HL-60/S4 treated with phorbol 12-myristate 13-acetate at 8.2 ng/mL for 4 days and 3 days (cell line): ENCODE measurements around the gene MAGEA6.
"Not testable (repeated sequence)": the region's sequence is repeated elsewhere in the genome, so short reads cannot be mapped to it uniquely, and the experiment has no call there.

Source experiments
- in situ Hi-C: fragments of 300-500 bp; cut with MboI; formaldehyde crosslinking; loops from 2 replicates; pipeline ENCODE4 v1.15.0; 2022; ENCODE audit warnings: low sequenced_read_pairs

The MAGEA6 gene

DNA sequence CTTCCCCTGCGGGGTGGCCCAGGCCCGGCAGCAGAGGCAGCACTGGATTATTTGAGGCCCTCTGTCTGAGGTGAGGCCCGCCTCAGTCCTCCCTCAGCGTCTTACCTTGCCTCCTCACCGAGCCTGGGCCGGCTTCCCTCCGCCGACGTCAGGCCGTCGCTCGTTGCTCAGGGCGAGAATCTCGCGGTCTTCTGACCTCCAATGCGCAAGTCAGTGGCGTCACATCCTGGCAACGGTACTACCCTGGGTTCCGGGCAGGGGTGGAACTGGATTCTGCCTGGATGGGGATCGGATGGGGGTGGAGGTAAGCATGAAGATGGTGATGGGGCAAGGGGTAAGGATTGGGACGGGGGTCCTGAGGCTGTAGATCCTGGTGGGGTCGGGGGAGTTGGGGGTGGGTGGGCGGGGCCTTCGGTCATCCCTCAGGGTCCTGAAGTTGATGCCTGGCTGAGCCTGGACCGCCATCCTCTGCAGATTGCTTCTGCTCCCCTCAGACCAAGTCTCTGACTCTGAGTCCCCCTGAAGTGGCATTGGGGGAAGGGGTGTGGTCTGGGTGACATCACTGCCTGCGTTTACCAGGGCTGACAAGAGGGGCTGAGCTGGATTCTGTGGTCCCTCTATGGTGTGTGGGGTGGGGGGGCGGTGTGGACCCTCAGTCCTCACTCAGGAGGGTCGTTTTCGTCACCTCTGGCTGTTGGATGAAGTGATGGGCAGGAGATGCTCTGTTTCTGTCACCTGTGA, at the start of gene MAGEA6:
TSS of gene MAGEA6 (minus strand) at position 141 of the 741 bp plus-strand sequence. CDS start 2,039 bp downstream, outside the sequence.
- in situ Hi-C loops, result not testable (repeated sequence)

- in situ Hi-C loops, result no loop called here
Measured at GRCh38 chrX:152819266-152819665, 49.8 kb upstream of the MAGEA6 start.

DNA sequence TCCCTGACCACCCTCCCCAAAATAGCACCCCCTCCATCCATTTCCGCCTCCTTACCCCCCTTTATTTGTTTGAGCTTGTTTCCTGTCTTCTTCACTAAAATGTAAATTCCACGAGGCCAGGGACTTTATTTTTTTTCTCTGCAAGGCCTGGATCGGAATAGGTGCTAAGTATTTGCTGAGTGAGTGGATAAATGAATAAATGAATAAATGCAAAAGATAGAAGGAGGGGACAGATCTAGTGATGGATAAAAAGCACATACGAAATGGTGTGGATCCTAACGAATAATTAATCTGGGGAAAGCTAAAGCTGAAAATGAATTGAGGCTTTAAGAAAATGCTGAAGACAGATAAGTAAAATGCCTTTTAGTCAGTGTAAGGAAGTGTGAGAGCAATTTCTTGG, 48.9 kb upstream of the MAGEA6 start:
- in situ Hi-C loops, result no loop called here

- in situ Hi-C loops, result no loop called here
Measured at GRCh38 chrX:152817078-152817764, 47.7 kb upstream of the MAGEA6 start.

GRCh38 chrX:152814048-152814447, 44.6 kb upstream of the MAGEA6 start:
- in situ Hi-C loops, result no loop called here

DNA sequence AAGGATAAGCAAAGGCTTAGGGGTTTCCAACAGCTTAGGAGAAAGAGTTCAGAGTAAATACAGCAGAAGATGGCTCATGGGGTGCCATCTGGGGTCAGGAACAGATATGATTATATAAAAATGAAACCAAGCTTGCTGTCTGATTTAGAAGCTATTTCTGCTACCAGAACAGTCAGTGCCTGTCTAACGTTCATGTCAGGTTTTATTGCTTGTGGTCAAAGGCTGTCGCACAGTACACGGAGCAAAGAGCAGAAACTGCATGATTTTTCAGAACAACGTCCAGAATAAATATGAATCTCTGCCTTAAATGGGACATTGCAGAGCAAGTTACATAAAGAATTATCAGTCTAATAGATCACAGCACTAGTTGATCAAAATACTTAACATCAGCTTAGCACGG, 43.7 kb upstream of the MAGEA6 start:
- in situ Hi-C loops, result no loop called here

- in situ Hi-C loops, result no loop called here
Measured at GRCh38 chrX:152810403-152810802, 40.9 kb upstream of the MAGEA6 start.

DNA sequence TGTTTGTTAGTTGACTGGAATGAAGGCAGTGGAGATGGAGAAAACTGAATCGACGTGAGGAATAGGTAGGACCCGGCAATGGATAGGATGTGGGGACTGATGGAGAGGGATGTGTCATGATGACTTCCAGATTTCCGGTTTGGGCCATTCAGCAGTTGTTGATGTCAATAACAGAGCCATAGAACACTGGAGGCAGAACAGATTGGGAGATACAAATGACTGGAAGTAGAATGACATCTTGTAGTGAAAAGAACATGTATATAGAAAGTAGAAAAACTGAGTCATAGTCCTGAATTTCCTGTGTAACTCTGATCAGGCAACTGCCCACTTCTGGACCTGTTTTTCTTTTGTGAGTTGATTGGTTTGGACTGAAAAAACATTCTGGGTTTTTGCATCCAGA, 36.5 kb upstream of the MAGEA6 start:
- in situ Hi-C loops, result no loop called here

DNA sequence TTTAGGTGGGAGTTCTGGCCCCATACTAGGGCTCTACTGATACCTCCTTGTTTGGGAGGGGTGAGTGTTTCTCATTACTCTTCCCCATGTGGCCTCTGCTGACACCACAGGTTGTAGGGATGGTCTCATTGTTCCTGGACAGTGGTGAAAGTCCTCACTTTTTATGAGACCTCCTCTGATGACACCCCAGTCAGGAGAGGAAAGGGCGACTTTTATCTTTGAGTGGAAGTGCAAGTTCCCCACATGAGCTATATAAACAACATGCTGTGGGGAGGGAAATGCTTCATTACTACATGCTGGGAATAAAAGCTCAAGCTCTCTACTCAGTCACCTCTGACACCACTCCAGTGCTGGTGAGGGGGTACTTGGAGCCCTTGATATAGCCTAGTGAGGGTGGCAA, 29.5 kb upstream of the MAGEA6 start:
- in situ Hi-C loops, result no loop called here

DNA sequence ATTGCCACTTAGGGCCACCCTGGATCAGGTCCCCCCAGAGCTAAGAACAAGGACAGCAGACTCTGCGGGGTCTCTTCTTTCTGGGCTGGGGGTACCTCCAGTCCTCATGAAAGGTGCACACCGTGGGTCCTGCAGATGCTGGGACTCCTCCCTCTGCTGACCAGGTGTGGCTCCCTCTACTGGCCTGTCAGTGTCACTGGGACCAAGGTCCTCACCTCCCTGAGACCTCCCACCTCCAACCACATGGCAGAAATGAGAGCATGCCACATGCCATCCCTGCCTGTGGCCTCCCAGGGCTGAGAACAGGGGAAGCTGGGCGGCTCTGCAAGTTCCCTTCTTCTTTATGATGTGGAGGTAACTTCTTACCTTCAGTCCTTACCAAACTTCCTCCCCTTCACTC, 17.6 kb upstream of the MAGEA6 start:
- in situ Hi-C loops, result not testable (repeated sequence)

- in situ Hi-C loops, result not testable (repeated sequence)
Measured at GRCh38 chrX:152766562-152766961, 2.9 kb downstream of the MAGEA6 start.

GRCh38 chrX:152761582-152761981, 7.9 kb downstream of the MAGEA6 start:
- in situ Hi-C loops, result not testable (repeated sequence)

- in situ Hi-C loops, result not testable (repeated sequence)
Measured at GRCh38 chrX:152759544-152759943, 9.9 kb downstream of the MAGEA6 start.

DNA sequence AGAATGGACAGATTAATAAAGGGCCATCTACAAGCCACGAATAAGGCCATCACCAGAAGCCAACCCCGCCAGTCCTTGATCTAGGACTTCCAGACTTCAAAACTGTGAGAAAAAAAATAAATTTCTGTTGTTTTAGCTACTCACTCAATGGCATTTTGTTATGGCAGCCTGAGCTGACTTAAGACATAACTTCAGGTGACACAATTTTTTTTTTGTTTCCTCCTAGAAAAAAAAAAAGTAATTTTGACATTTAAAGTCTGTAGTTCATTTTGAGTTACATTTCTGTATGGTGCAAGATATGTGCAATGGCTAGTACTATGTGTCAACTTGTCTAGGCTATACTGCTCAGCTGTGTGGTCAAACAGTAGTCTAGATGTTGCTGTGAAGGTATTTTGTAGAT, 10.6 kb downstream of the MAGEA6 start, which contains the start of gene CSAG3:
TSS of gene CSAG3 (plus strand) at position 301 of the 400 bp plus-strand sequence.
- in situ Hi-C loops, result not testable (repeated sequence)

- in situ Hi-C loops, result not testable (repeated sequence)
Measured at GRCh38 chrX:152754871-152755270, 14.6 kb downstream of the MAGEA6 start.

GRCh38 chrX:152753686-152754650, 15.5 kb downstream of the MAGEA6 start, which contains the start of gene MAGEA2:
Gene MAGEA2, minus strand, starts transcription at chrX:152753842. Its CDS starts 2,479 bp downstream, at chrX:152751363.
- in situ Hi-C loops, result not testable (repeated sequence)

DNA sequence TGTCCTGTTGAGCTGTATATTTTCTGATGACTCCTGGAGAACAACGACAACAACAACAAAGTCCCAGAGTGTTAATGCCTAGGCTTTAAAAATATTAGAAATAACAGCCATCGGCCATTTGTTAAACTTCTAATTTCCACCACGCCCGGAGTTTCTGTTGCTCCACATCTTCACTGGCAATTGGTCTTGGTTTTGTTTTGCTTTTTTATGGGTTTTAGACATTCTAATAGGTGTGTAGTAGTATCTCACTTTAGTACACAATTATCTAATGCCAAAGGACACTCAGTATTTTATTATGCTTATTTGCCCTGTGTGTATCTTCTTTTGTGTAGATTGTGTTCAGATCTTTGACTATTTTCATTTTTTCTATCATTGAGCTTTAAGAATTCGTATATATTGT, 30.9 kb downstream of the MAGEA6 start:
- in situ Hi-C loops, result no loop called here

DNA sequence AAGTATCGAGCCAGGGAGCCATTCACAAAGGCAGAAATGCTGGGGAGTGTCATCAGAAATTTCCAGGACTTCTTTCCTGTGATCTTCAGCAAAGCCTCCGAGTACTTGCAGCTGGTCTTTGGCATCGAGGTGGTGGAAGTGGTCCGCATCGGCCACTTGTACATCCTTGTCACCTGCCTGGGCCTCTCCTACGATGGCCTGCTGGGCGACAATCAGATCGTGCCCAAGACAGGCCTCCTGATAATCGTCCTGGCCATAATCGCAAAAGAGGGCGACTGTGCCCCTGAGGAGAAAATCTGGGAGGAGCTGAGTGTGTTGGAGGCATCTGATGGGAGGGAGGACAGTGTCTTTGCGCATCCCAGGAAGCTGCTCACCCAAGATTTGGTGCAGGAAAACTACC, 33.0 kb downstream of the MAGEA6 start:
- in situ Hi-C loops, result not testable (repeated sequence)

DNA sequence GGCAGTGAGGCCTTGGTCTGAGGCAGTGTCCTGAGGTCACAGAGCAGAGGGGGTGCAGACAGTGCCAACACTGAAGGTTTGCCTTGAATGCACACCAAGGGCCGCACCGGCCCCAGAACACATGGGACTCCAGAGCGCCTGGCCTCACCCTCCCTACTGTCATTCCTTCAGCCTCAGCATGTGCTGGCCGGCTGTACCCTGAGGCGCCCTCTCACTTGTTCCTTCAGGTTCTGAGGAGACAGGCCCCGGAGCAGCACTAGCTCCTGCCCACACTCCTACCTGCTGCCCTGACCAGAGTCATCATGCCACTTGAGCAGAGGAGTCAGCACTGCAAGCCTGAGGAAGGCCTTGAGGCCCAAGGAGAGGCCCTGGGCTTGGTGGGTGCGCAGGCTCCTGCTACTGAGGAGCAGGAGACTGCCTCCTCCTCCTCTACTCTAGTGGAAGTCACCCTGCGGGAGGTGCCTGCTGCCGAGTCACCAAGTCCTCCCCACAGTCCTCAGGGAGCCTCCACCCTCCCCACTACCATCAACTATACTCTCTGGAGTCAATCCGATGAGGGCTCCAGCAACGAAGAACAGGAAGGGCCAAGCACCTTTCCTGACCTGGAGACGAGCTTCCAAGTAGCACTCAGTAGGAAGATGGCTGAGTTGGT, 33.5 kb downstream of the MAGEA6 start:
- in situ Hi-C loops, result no loop called here

DNA sequence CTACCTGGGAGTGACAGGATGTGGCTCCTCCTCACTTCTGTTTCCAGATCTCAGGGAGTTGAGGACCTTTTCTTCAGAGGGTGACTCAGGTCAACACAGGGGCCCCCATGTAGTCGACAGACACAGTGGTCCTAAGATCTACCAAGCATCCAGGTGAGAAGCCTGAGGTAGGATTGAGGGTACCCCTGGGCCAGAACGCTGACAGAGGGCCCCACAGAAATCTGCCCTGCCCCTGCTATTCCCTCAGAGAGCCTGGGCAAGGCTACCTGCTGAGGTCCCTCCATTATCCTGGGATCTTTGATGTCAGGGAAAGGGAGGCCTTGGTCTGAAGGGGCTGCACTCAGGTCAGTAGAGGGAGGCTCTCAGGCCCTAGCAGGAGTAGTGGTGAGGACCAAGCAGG, 34.4 kb downstream of the MAGEA6 start:
- in situ Hi-C loops, result no loop called here
